IMR-90 (cell line): Measurements from ENCODE around the gene CELSR1. TPM values are rescaled to one million over a fixed set of nuclear protein-coding genes. Genes with fewer than 3 reads are reported as not detected.

Source experiments
- ATAC-seq: fragments of 200-7000 bp; cut with Tn5 transposase; 2 replicates; pipeline ENCODE4 v1.9.1; 2020; ENCODE audit warnings: low read depth, mild to moderate bottlenecking, moderate library complexity
- BruUV-seq: library from RNA; stranded (reverse); fragments of 400-500 nt; replicated peaks from 2 replicates; lab custom pipeline; 2021; lab: Mats Ljungman, UMichigan
- CTCF ChIA-PET: fragments of 300-600 bp; formaldehyde crosslinking; extraction: SDS; loops from one replicate; lab custom pipeline; 2021; ENCODE audit warnings: antibody characterized with exemption; lab: Yijun Ruan, JAX
- POLR2A ChIA-PET: fragments of 300-600 bp; sonication (Branson Sonifier 250); formaldehyde crosslinking; loops from one replicate; lab custom pipeline; 2022; ENCODE audit warnings: antibody characterized with exemption; ENCODE audit not compliant: unreplicated experiment; lab: Charles Lee
- DNase-seq: peaks from one replicate; pipeline ENCODE4 v3.0.0; 2013
- H2AFZ ChIP-seq: replicated peaks from 2 replicates; pipeline ENCODE3; 2013; ENCODE audit warnings: low read length, mild to moderate bottlenecking; ENCODE audit not compliant: poor library complexity
- H2AK5ac ChIP-seq: 2 replicates; pipeline ENCODE4 v1.6.1; 2013; ENCODE audit warnings: low read depth, low read length, inconsistent platforms
- H2AK9ac ChIP-seq: replicated peaks from 2 replicates; pipeline ENCODE3; 2013; ENCODE audit warnings: mild to moderate bottlenecking, low read depth, low read length, moderate library complexity; ENCODE audit not compliant: poor library complexity
- H2BK120ac ChIP-seq: 2 replicates; pipeline ENCODE4 v1.6.1; 2013; ENCODE audit warnings: low read depth, low read length, inconsistent platforms
- H2BK15ac ChIP-seq: 3 replicates; pipeline ENCODE4 v1.6.1; 2013; ENCODE audit warnings: low read depth, low read length, inconsistent platforms
- H2BK20ac ChIP-seq: 2 replicates; pipeline ENCODE4 v1.6.1; 2013; ENCODE audit warnings: low read depth, mild to moderate bottlenecking, inconsistent platforms, low read length, moderate library complexity
- H2BK5ac ChIP-seq: 2 replicates; pipeline ENCODE4 v1.6.1; 2013; ENCODE audit warnings: mild to moderate bottlenecking, low read depth, low read length, inconsistent platforms; ENCODE audit not compliant: poor library complexity, severe bottlenecking
- H3K14ac ChIP-seq: replicated peaks from 2 replicates; pipeline ENCODE4 v1.6.1; 2013; ENCODE audit warnings: low read depth, low read length, inconsistent platforms
- H3K18ac ChIP-seq: 2 replicates; pipeline ENCODE4 v1.6.1; 2013; ENCODE audit warnings: low read depth, low read length, control low read depth
- H3K23ac ChIP-seq: 2 replicates; pipeline ENCODE4 v1.6.1; 2013; ENCODE audit warnings: low read depth, low read length, inconsistent platforms
- H3K27ac ChIP-seq: 2 replicates; pipeline ENCODE4 v1.5.1; 2013; ENCODE audit warnings: mild to moderate bottlenecking, control low read depth, low read length; ENCODE audit not compliant: insufficient read depth
- H3K27me3 ChIP-seq: 2 replicates; pipeline ENCODE4 v1.6.1; 2013; ENCODE audit warnings: low read length; ENCODE audit not compliant: control insufficient read depth, insufficient read depth
- H3K36me3 ChIP-seq: 2 replicates; pipeline ENCODE4 v1.6.1; 2013; ENCODE audit warnings: low read length, mixed read lengths; ENCODE audit not compliant: control insufficient read depth, insufficient read depth
- H3K4ac ChIP-seq: 2 replicates; pipeline ENCODE4 v1.6.1; 2013; ENCODE audit warnings: low read depth, low read length, inconsistent platforms
- H3K4me1 ChIP-seq: 2 replicates; pipeline ENCODE4 v1.6.1; 2013; ENCODE audit warnings: low read length, mixed read lengths; ENCODE audit not compliant: control insufficient read depth, insufficient read depth
- H3K4me2 ChIP-seq: 2 replicates; pipeline ENCODE4 v1.6.1; 2013; ENCODE audit warnings: low read depth, mild to moderate bottlenecking, control low read depth, low read length, moderate library complexity
- H3K4me3 ChIP-seq: 2 replicates; pipeline ENCODE4 v1.5.1; 2013; ENCODE audit warnings: low read depth, mild to moderate bottlenecking, control low read depth, low read length, moderate library complexity; ENCODE audit not compliant: insufficient read depth
- H3K56ac ChIP-seq: 2 replicates; pipeline ENCODE4 v1.6.1; 2013; ENCODE audit warnings: low read length, inconsistent platforms; ENCODE audit not compliant: insufficient read depth; ENCODE audit errors: extremely low read depth
- H3K79me1 ChIP-seq, 2 experiments: 2 replicates each; pipeline ENCODE4 v1.6.1; 2013; ENCODE audit warnings: low read length in 2 of 2, inconsistent platforms in 1 of 2, low read depth in 1 of 2
- H3K9ac ChIP-seq: 2 replicates; pipeline ENCODE4 v1.6.1; 2013; ENCODE audit warnings: low read depth, low read length, control low read depth
- H3K9me1 ChIP-seq: 2 replicates; pipeline ENCODE4 v1.6.1; 2013; ENCODE audit warnings: low read length, inconsistent platforms; ENCODE audit not compliant: insufficient read depth
- H3K9me3 ChIP-seq: 2 replicates; pipeline ENCODE4 v1.6.1; 2013; ENCODE audit warnings: low read length; ENCODE audit not compliant: control insufficient read depth, insufficient read depth
- H4K20me1 ChIP-seq: 2 replicates; pipeline ENCODE4 v1.6.1; 2013; ENCODE audit warnings: low read length, inconsistent platforms; ENCODE audit not compliant: insufficient read depth
- H4K5ac ChIP-seq: 2 replicates; pipeline ENCODE4 v1.6.1; 2013; ENCODE audit warnings: mild to moderate bottlenecking, low read depth, low read length, control low read depth
- H4K8ac ChIP-seq, 2 experiments: 2 replicates each; pipeline ENCODE4 v1.6.1; 2013; ENCODE audit warnings: low read depth in 2 of 2, low read length in 2 of 2, control low read depth in 1 of 2, inconsistent platforms in 1 of 2
- H4K91ac ChIP-seq: 2 replicates; pipeline ENCODE4 v1.6.1; 2013; ENCODE audit warnings: low read depth, low read length, inconsistent platforms; ENCODE audit not compliant: insufficient read depth
- CTCF ChIP-seq: conservative IDR thresholded peaks from 2 replicates; pipeline ENCODE4 v1.5.1; 2012; ENCODE audit warnings: mild to moderate bottlenecking, low read depth, low read length, improper control_type of control experiment
- ELK1 ChIP-seq: fragments of 150-350 bp; IDR thresholded peaks from 2 replicates; pipeline ENCODE4 v1.6.1; 2016; ENCODE audit warnings: low read depth, mild to moderate bottlenecking, low read length, moderate library complexity, borderline replicate concordance
- FOS ChIP-seq: fragments of 150-350 bp; IDR thresholded peaks from 2 replicates; pipeline ENCODE4 v1.6.1; 2016; ENCODE audit warnings: low read depth, low read length
- MAFK ChIP-seq: IDR thresholded peaks from 2 replicates; pipeline ENCODE4 v1.6.1; 2012; ENCODE audit warnings: low read depth, low read length, improper control_type of control experiment
- MAZ ChIP-seq: IDR thresholded peaks from 2 replicates; pipeline ENCODE4 v1.6.1; 2012; ENCODE audit warnings: low read depth, mild to moderate bottlenecking, low read length, improper control_type of control experiment, moderate library complexity, borderline replicate concordance
- NFE2L2 ChIP-seq: fragments of 150-350 bp; IDR thresholded peaks from 2 replicates; pipeline ENCODE4 v1.6.1; 2016; ENCODE audit warnings: low read depth, mild to moderate bottlenecking, low read length
- POLR2A ChIP-seq: IDR thresholded peaks from 2 replicates; pipeline ENCODE4 v1.6.1; 2012; ENCODE audit warnings: mild to moderate bottlenecking, low read depth, low read length
- RFX5 ChIP-seq: IDR thresholded peaks from 2 replicates; pipeline ENCODE4 v1.8.0; 2012; ENCODE audit warnings: low read depth, mild to moderate bottlenecking, low read length, moderate library complexity
- USF2 ChIP-seq: fragments of 150-350 bp; IDR thresholded peaks from 2 replicates; pipeline ENCODE4 v1.6.1; 2017; ENCODE audit warnings: mild to moderate bottlenecking, antibody characterized with exemption, low read length, low read depth
- WGBS, 2 experiments: methylation state at CpG; one replicate each; pipeline versions ENCODE4 v1.1.5 to v1.1.7; 2013; ENCODE audit warnings: missing lambda C conversion rate in 2 of 2; ENCODE audit not compliant: insufficient read length in 1 of 2; ENCODE audit errors: extremely low coverage in 2 of 2; 5-methylcytosine and 5-hydroxymethylcytosine counted together
- dilution Hi-C: fragments of 300-500 bp; cut with HindIII; formaldehyde crosslinking; loops from one replicate; pipeline ENCODE4 v1.14.3; 2018; ENCODE audit warnings: low sequenced_read_pairs; ENCODE audit not compliant: unreplicated experiment
- in situ Hi-C: fragments of 300-500 bp; cut with MboI; formaldehyde crosslinking; loops from 3 replicates; pipeline ENCODE4 v1.14.3; 2019; ENCODE audit warnings: low sequenced_read_pairs, inconsistent platforms, mixed read lengths
- intact Hi-C: fragments of 100-400 bp; cut with micrococcal nuclease; formaldehyde crosslinking; loops from 2 replicates; pipeline ENCODE4 v1.10.0; 2022
- polyA plus RNA-seq, 3 experiments: library from polyadenylated mRNA; depleted of rRNA; stranded (reverse); fragments of >200 nt; gene quantifications; 2 replicates each; pipeline ENCODE4 v1.2.3, GENCODE V29; 2012; ENCODE audit warnings: low replicate concordance in 1 of 3
- total RNA-seq: library from RNA; depleted of rRNA; stranded (reverse); fragments of >200 nt; gene quantifications from 2 replicates; pipeline ENCODE4 v1.2.3, GENCODE V29; 2012

Gene CELSR1
- total and polyA plus RNA-seq, 2 of the 4 experiments (the other 2 are of a cell fraction), result 0.36 to 0.82 TPM

- DNase-seq, result no peak
- 49% methylated on average over 3 of the region's 8 CpGs; no CpG with 5 or more reads in 1 of the 2 experiments for WGBS, 2 experiments
- no peak overlapping the region for H4K8ac ChIP-seq
- no peaks in the 10 kb centered on the region for H3K9me1 ChIP-seq
- no peaks in the 10 kb centered on the region for H3K4me1 ChIP-seq
- H3K27ac ChIP-seq, result no peak overlapping the region
- dilution Hi-C loops, result no loop called here
- no peak overlapping the region for H3K4me3 ChIP-seq
- no peak overlapping the region for H2BK15ac ChIP-seq
- H4K91ac ChIP-seq, result no peak overlapping the region
- H2BK120ac ChIP-seq, result no peak overlapping the region
- ATAC-seq, result no peak
- no peak overlapping the region for H3K9ac ChIP-seq
- H3K56ac ChIP-seq, result no peak overlapping the region
- H3K9me3 ChIP-seq, result peaks cover 12% of the 10 kb centered on the region
- H3K23ac ChIP-seq, result no peak overlapping the region
- H3K4ac ChIP-seq, result no peak overlapping the region
- CTCF ChIA-PET, result interaction anchor here (0.9 kb wide), 1 partner anchor 10 kb away, joined by 3 read pairs; no protein-coding TSS in a partner anchor
- POLR2A ChIA-PET, result no interaction called here
- no peaks in the 10 kb centered on the region for H4K20me1 ChIP-seq
- no peak overlapping the region for H3K18ac ChIP-seq
- H2AFZ ChIP-seq, result peak overlapping the region; percentile 21
- H3K27me3 ChIP-seq, result peaks cover 16% of the 10 kb centered on the region
- no peak overlapping the region for H3K4me2 ChIP-seq
- no peak overlapping the region for H2BK5ac ChIP-seq
- H2AK9ac ChIP-seq, result no peak overlapping the region
- intact Hi-C loops, result no loop called here
- no peak overlapping the region for H2BK20ac ChIP-seq
- no peaks in the 10 kb centered on the region for H3K79me1 ChIP-seq
- no peaks in the 10 kb centered on the region for H3K36me3 ChIP-seq
- no peak overlapping the region for H3K14ac ChIP-seq
- no peak overlapping the region for H2AK5ac ChIP-seq
- in situ Hi-C loops, result no loop called here
- no peak overlapping the region for H4K5ac ChIP-seq
- BruUV-seq, result no TSS peak
- no peak for TF ChIP-seq ELK1
- TF ChIP-seq USF2, result no peak
- no peak for TF ChIP-seq FOS
- no peak for TF ChIP-seq POLR2A
- TF ChIP-seq CTCF, result no peak
- TF ChIP-seq RFX5, result no peak
- no peak for TF ChIP-seq MAFK
- TF ChIP-seq MAZ, result no peak
- no peak for TF ChIP-seq NFE2L2
Measured at GRCh38 chr22:46557736-46558480, 20.5 kb upstream of the CELSR1 start.
